Tibial nerve (tissue), 4 donors: Measurements from ENCODE around the gene ROMO1.

Experiments
- CTCF ChIP-seq, 5 experiments: fragments of 200-600 bp in 3 of 5; fragments of 450-650 bp in 2 of 5; sonication (generic) in 3 of 5; IDR thresholded peaks; one replicate each; pipeline ENCODE4 v1.5.1; 2016 to 2019; ENCODE audit warnings: antibody characterized with exemption in 5 of 5, mild to moderate bottlenecking in 3 of 5, moderate library complexity in 2 of 5
- EP300 ChIP-seq, 2 donors: sonication (generic); formaldehyde crosslinking; IDR thresholded peaks; one replicate each; pipeline ENCODE4 v1.6.1; 2017; ENCODE audit warnings: antibody characterized with exemption in 2 of 2, mild to moderate bottlenecking in 1 of 2
- POLR2A ChIP-seq, 2 donors: fragments of 450-650 bp; IDR thresholded peaks; one replicate each; pipeline ENCODE4 v1.6.1; 2017; ENCODE audit warnings: antibody characterized with exemption in 2 of 2, mild to moderate bottlenecking in 2 of 2, moderate library complexity in 2 of 2

DNA sequence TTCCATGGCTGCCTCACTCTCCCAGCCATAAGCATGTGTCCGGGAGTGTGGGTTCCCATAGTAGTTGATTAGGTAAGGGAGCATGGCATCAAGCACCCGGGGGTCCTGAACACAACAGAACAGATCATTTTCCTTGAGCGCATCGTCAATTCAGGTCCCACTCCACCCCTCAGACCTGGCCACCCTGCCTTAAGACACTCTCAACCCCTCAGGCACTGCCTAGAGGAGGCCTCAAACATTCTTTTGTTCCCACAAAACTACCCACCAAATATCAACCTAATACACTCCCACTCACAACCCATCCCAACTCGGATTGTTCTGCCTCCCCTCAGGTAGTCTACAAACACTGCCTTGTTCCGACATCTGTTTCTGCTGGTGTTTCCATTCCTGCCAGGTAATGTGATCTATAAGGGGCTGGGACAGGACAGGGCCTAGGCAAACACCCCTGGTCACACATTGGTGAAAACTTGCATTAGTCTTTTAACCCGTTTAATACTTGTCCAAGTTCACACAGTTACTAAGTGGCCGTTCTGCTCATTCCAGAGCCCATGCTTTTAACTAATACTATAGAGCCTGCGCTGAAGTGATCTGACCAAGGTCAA is 1.4 kb upstream of the ROMO1 start:
- TF ChIP-seq CTCF (IDR thresholded peaks at IDR 0.05) (no peak), POLR2A (IDR thresholded peaks at IDR 0.05) (no peak), EP300 (IDR thresholded peaks at IDR 0.05) (no peak)
